OCI-LY3 (cell line): ENCODE measurements around the gene NOSTRIN.

Experiments
- EZH2phosphoT487 ChIP-seq: fragments of 200-600 bp; shearing (Covaris generic); IDR thresholded peaks from 2 replicates; pipeline ENCODE4 v1.6.1; 2018; ENCODE audit warnings: antibody characterized with exemption, mixed run types, low read depth
- TF ChIP-seq, protein P1 (sequence below): fragments of 200-600, 300-600 bp; sonication (generic); IDR thresholded peaks from 2 replicates; pipeline ENCODE4 v1.5.1; 2014; ENCODE audit warnings: antibody characterized with exemption, low read length, low read depth

DNA sequence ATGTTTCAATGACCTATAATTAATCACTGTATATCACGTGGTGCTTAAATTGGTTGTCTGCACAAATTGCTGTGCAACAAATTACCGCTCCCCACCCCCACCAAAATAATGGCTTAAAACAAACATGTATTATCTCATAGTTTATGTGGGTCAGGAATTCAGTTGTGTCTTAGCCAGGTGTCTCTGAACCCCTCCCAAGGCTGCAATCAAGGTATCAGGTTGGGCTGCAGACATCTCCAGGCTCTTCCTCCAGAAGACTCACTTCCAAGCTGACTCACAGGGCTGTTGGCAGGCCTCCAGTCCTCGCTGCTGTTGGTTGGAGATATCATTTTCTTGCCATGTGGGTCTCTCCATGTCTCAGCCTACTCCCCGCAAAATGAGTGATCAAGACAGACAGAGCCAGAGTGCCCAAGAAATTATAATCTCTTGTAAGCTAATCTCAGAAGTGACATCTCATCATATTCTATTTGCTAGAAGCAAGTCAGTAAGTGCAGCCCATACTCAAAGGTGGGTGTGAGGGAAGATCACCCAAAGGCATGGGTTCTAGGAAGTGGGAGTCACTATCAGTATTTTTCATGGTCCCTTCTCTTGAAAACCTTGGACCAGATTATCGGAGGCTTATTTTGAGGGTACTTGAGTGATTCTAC, 49.4 kb downstream of the NOSTRIN start:
- TF ChIP-seq, protein P1, sequence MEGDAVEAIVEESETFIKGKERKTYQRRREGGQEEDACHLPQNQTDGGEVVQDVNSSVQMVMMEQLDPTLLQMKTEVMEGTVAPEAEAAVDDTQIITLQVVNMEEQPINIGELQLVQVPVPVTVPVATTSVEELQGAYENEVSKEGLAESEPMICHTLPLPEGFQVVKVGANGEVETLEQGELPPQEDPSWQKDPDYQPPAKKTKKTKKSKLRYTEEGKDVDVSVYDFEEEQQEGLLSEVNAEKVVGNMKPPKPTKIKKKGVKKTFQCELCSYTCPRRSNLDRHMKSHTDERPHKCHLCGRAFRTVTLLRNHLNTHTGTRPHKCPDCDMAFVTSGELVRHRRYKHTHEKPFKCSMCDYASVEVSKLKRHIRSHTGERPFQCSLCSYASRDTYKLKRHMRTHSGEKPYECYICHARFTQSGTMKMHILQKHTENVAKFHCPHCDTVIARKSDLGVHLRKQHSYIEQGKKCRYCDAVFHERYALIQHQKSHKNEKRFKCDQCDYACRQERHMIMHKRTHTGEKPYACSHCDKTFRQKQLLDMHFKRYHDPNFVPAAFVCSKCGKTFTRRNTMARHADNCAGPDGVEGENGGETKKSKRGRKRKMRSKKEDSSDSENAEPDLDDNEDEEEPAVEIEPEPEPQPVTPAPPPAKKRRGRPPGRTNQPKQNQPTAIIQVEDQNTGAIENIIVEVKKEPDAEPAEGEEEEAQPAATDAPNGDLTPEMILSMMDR = no peak
- TF ChIP-seq EZH2phosphoT487 = no peak
